Neutrophil (primary cell): ENCODE data around the gene RPS6KB2.
A peak's percentile ranks its signal among the peaks of the same experiment; 100 is the strongest.
"Not testable (repeated sequence)": the region's sequence is repeated elsewhere in the genome, so short reads cannot be mapped to it uniquely, and the experiment has no call there.

Experiments used
- H3K27ac ChIP-seq: fragments of 200-600 bp; sonication (generic); 2 replicates; pipeline ENCODE4 v1.5.1; 2016; ENCODE audit warnings: mild to moderate bottlenecking, moderate library complexity
- H3K27me3 ChIP-seq: fragments of 200-600 bp; sonication (generic); 2 replicates; pipeline ENCODE4 v1.6.0; 2016; ENCODE audit warnings: mild to moderate bottlenecking
- H3K36me3 ChIP-seq: fragments of 200-600 bp; sonication (generic); 2 replicates; pipeline ENCODE4 v1.5.1; 2017
- H3K4me1 ChIP-seq, 2 experiments: fragments of 200-600 bp in 1 of 2; sonication (generic) in 1 of 2; 1 replicate in 1 of 2; 2 replicates in 1 of 2; pipeline versions ENCODE4 v1.5.1 to v1.6.1; 2013 to 2016; ENCODE audit warnings: low read depth in 1 of 2, low read length in 1 of 2, mild to moderate bottlenecking in 1 of 2, moderate library complexity in 1 of 2; ENCODE audit not compliant: control insufficient read depth in 1 of 2, insufficient read depth in 1 of 2
- H3K4me3 ChIP-seq, 2 experiments: fragments of 200-600 bp in 1 of 2; sonication (generic) in 1 of 2; 1 replicate in 1 of 2; 2 replicates in 1 of 2; pipeline ENCODE4 v1.5.1; 2013 to 2016; ENCODE audit warnings: low read depth in 1 of 2, low read length in 1 of 2, mild to moderate bottlenecking in 1 of 2, moderate library complexity in 1 of 2
- H3K9me3 ChIP-seq: fragments of 200-600 bp; sonication (generic); 2 replicates; pipeline ENCODE4 v1.5.1; 2016
- TF ChIP-seq, protein P1 (sequence below): fragments of 200-600 bp; sonication (generic); IDR thresholded peaks from 2 replicates; pipeline ENCODE4 v1.5.1; 2016; ENCODE audit warnings: antibody characterized with exemption

The RPS6KB2 gene

DNA sequence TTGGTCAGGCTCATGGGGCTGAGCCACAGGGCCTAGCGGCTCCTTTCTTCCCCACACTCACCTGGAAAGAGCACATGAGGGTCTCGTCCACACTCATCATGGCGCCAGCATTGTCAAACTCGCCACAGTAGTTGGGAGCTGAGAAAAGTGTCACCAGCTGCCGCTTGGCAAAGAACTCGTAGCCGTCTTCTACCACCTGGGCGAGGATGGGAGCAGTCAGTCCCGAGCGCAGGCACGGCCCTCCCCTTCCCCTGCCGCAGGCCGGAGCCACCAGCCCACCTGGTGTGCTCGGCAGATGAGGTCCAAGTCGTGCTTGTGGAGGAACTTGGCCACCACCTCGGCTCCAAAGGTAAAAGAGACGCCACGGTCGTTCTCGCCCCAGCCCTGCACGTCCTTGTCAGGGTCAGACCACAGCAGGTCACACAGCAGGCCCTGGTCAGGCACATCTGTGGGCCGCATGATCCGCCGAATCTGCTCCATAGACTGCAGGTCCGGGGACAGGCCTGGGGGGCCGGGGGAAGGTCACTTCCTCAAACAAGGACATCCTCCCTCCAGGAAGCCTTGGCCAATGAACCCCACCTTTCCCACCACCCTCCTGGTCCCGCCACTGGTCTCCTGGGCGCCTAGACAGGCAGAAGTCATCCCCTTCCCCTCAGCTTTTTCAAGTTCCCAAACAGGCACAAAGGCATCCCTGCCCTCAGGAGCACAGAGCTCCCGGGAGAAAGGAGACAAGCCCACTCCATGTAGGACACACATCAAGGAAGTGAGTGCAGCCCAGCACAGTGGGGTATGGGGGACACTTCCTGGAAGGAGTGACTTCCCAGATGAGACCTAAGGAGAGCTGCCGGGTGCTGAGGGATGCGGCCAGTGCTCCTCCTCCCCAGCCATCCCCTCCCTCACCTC lies 29.4 kb upstream of the RPS6KB2 start:
- H3K27me3 ChIP-seq, result no peaks in the 10 kb centered on the region
- peaks cover 53 to 58% of the 10 kb centered on the region in 2 experiments for H3K4me1 ChIP-seq
- H3K27ac ChIP-seq, result peak overlapping the region; percentile 54
- H3K36me3 ChIP-seq, result peaks cover 56% of the 10 kb centered on the region
- no peak overlapping the region for H3K4me3 ChIP-seq
- no peaks in the 10 kb centered on the region for H3K9me3 ChIP-seq
- TF ChIP-seq, protein P1, sequence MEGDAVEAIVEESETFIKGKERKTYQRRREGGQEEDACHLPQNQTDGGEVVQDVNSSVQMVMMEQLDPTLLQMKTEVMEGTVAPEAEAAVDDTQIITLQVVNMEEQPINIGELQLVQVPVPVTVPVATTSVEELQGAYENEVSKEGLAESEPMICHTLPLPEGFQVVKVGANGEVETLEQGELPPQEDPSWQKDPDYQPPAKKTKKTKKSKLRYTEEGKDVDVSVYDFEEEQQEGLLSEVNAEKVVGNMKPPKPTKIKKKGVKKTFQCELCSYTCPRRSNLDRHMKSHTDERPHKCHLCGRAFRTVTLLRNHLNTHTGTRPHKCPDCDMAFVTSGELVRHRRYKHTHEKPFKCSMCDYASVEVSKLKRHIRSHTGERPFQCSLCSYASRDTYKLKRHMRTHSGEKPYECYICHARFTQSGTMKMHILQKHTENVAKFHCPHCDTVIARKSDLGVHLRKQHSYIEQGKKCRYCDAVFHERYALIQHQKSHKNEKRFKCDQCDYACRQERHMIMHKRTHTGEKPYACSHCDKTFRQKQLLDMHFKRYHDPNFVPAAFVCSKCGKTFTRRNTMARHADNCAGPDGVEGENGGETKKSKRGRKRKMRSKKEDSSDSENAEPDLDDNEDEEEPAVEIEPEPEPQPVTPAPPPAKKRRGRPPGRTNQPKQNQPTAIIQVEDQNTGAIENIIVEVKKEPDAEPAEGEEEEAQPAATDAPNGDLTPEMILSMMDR, result no peak

DNA sequence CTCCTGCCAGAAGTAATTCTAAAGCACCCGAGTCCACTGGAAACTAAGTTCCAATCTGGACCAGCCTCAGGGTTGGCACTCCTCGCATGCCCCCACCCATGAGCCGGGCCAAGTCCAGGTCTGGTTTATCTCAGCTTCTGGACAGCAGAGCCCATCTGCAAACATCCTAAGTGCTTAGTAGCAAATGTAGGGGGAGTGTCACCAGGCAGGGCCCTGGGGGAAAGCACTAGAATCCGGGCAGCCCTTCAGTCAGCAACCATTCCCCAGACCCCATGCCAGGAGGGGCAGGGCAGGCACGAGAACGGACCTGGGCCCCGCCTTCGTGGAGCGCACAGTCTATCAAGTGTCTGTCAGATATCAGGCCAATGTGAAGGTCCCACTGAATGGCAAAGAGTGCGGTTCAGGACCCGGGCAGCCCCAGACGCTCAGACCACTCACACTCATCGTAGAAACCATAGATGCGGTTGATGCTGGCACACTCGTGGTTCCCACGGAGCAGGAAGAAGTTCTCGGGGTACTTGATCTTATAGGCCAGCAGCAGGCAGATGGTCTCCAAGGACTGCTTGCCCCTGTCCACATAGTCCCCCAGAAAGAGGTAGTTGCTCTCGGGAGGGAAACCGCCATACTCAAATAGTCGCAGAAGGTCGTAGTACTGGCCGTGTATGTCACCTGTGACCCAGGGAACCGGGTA lies 27.9 kb upstream of the RPS6KB2 start:
- Histone ChIP-seq H3K9me3 (no peaks in the 10 kb centered on the region), H3K4me1 (peaks cover 66 to 69% of the 10 kb centered on the region in 2 experiments), H3K36me3 (peaks cover 58% of the 10 kb centered on the region), H3K27ac (peak overlapping the region; percentile 98), H3K27me3 (no peaks in the 10 kb centered on the region), H3K4me3 (peak overlapping the region; percentile 89 to 96)
- TF ChIP-seq, protein P1, result no peak

DNA sequence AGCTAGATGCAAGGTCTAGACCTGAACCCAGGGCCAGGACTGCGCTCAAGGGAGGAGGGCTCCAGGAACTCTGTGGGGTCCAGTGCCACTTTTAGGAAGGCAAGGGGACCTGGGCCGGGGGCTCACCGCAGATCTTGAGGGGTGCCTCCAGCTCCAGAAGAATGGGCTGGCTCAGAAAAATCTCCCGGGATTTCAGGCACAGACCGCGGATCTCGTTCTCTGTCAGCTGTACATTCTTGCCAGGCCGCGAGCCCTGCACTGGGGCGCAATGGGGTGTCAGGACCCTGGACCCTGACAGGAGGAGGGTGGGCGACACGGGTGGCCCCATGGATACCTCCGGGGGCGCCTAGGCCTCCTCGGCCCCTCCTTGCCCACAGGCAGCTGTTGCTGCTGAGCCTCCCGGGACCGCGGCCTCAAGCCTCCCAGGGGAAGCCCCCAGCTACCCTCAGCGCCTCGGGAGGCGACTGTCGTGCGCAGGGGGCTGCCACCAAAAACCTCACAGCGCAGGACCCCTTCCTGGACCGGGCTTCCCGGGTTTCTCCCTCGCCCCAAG lies 27.3 kb upstream of the RPS6KB2 start:
- H3K27ac ChIP-seq, result peak overlapping the region; percentile 98
- TF ChIP-seq, protein P1, result no peak
- no peaks in the 10 kb centered on the region for H3K9me3 ChIP-seq
- peaks cover 73 to 75% of the 10 kb centered on the region in 2 experiments for H3K4me1 ChIP-seq
- H3K4me3 ChIP-seq, result peak overlapping the region; percentile 89 to 96
- H3K27me3 ChIP-seq, result no peaks in the 10 kb centered on the region
- peaks cover 58% of the 10 kb centered on the region for H3K36me3 ChIP-seq

DNA sequence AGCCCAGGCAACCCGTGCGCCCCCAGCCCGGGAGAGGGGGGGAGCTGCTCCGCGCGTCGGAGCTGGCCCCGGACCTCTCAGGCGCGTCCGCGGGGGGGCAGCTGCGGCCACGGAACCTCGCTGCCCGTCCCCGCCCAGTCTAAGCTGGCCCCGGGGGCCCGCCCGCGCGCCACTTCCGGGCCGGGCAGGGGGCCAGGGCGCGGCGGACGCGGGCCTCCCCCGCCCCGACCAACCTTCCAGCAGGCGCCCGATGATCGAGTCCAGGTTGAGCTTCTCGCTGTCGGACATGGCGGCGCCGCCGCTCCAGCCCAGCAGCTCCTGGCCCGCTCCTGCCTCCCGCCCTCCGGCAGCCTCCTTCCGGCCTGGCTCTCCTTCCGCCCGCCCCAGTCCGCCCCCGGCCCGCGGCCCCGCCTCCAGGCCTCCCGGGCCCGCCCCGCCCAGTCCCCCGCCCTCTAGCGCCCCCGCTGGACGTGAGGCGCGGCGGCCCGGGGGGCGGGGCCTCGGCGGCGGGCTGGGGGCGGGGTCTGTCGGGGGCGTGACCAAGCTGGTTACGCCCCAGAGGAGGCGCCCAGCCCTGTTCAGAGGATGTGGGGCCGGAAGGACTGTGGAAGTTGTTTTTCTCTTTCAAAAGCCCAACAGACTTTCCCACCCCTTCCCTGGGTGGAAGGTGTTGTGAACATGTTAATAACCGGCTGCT lies 26.7 kb upstream of the RPS6KB2 start, which contains the start of gene PPP1CA:
Gene PPP1CA (minus strand): TSS at position 364 of the 697 bp plus-strand sequence. CDS start 76 bp downstream, at position 288.
- Histone ChIP-seq H3K27me3 (no peaks in the 10 kb centered on the region), H3K36me3 (peaks cover 58% of the 10 kb centered on the region), H3K4me3 (peak within 1 kb of the TSS; percentile 89 to 96), H3K27ac (peak within 1 kb of the TSS; percentile 98), H3K4me1 (peaks cover 77 to 78% of the 10 kb centered on the region in 2 experiments), H3K9me3 (no peaks in the 10 kb centered on the region)
- TF ChIP-seq, protein P1, result peak; percentile 96

DNA sequence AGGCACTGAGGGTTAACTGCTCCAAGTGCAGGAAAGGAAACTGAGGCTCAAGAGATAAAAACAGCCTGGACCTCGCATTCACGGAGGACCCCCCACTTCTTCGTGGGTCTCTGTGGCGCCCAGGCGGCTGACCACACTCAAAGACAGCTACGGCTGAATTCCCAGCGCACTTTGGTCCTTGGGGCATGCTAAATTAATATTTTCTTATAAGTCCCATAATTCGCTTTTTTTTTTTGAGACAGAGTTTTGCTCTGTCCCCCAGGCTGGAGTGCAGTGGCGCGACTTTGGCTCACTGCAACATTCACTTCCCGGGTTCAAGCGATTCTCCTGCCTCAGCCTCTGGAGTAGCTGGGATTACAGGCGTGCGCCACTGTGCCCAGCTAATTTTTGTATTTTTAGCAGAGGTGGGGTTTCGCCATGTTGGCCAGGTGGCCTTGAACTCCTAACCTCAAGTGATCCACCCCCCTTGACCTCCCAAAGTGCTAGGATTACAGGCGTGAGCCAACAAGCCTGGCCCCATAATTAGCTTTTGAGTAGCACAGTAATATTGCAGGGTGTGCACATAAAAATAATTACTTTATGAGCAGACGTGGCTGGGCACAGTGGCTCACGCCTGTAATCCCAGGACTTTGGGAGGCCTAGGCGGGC lies 26.0 kb upstream of the RPS6KB2 start:
- H3K4me1 ChIP-seq, result peaks cover 78 to 79% of the 10 kb centered on the region in 2 experiments
- H3K27ac ChIP-seq, result peak overlapping the region; percentile 98
- H3K27me3 ChIP-seq, H3K9me3 ChIP-seq: not testable (repeated sequence)
- H3K36me3 ChIP-seq, result peaks cover 58% of the 10 kb centered on the region
- H3K4me3 ChIP-seq, result peak overlapping the region; percentile 79 to 89

DNA sequence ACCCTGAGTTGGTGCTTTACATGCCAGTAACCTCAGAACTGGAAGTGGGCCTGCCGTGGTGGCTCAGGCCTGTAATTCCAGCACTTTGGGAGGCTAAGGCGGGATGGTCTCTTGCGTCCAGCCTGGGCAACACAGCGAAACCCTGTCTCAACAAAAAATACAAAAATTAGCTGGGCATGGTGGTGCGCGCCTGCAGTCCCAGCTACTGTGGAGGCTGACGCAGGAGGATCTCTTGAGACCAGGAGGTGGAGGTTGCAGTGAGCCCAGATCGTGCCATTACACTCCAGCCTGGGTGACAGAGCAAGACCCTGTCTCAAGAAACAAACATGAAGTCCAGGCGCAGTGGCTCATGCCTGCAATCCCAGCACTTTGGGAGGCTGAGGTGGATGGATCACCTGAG lies 25.2 kb upstream of the RPS6KB2 start:
- peaks cover 79 to 80% of the 10 kb centered on the region in 2 experiments for H3K4me1 ChIP-seq

More for the DNA sequence above, 25.2 kb upstream of the RPS6KB2 start:
- H3K36me3 ChIP-seq, result peaks cover 58% of the 10 kb centered on the region
- not testable (repeated sequence) for H3K9me3 ChIP-seq, H3K27me3 ChIP-seq
- H3K27ac ChIP-seq, result peak overlapping the region; percentile 98
- peak overlapping the region; percentile 77 to 89 for H3K4me3 ChIP-seq
